HCT116 (cell line): ENCODE results near the gene GDNF. TPM values are rescaled to one million over a fixed set of nuclear protein-coding genes. Genes with fewer than 3 reads are reported as not detected.

Experiments used
- ATAC-seq: fragments of 200-7000 bp; cut with Tn5 transposase; 2 replicates; pipeline ENCODE4 v1.9.1; 2020; ENCODE audit warnings: mild to moderate bottlenecking, moderate library complexity
- BruUV-seq: library from RNA; stranded (reverse); fragments of 400-500 nt; replicated peaks from 2 replicates; lab custom pipeline; 2021; lab: Mats Ljungman, UMichigan
- CTCF ChIA-PET: fragments of 300-600 bp; sonication (Branson Sonifier 250); formaldehyde crosslinking; loops from one replicate; lab custom pipeline; 2021; ENCODE audit warnings: antibody characterized with exemption; lab: Charles Lee
- POLR2A ChIA-PET: fragments of 300-600, 350-600 bp; sonication (Branson Sonifier 250); formaldehyde crosslinking; loops from one replicate; lab custom pipeline; 2021; ENCODE audit warnings: antibody characterized with exemption; lab: Charles Lee
- RAD21 ChIA-PET, 2 experiments: fragments of 300-600 bp; sonication (Branson Sonifier 250); formaldehyde crosslinking; loops; one replicate each; lab custom pipeline; 2023; ENCODE audit warnings: low total read pairs in 2 of 2; ENCODE audit not compliant: uncharacterized antibody in 2 of 2, unreplicated experiment in 2 of 2, low non-redundant PET in 1 of 2; lab: Charles Lee
- DNase-seq: peaks from one replicate; pipeline ENCODE4 v3.0.0-alpha.2; 2010; ENCODE audit warnings: low read depth, low spot score
- H2AFZ ChIP-seq: fragments of 200-600 bp; shearing (Covaris generic), sonication (generic); 2 replicates; pipeline ENCODE4 v1.6.1; 2017; ENCODE audit warnings: low read depth, mixed run types, mixed read lengths, antibody characterized with exemption, low read length; ENCODE audit not compliant: poor library complexity, severe bottlenecking
- H3K27ac ChIP-seq: 2 replicates; pipeline ENCODE4 v1.5.1; 2012; ENCODE audit warnings: low read depth, low read length
- H3K27me3 ChIP-seq: fragments of 200-600 bp; sonication (generic); 2 replicates; pipeline ENCODE4 v1.6.1; 2016; ENCODE audit warnings: mixed run types, low read length, mixed read lengths; ENCODE audit not compliant: insufficient read depth
- H3K36me3 ChIP-seq, 2 experiments: fragments of 200-500 bp in 1 of 2; fragments of 200-600 bp in 1 of 2; sonication (Bioruptor generic) in 1 of 2; sonication (generic) in 1 of 2; 2 replicates each; pipeline versions ENCODE4 v1.5.1 to v1.6.1; 2014 to 2016; ENCODE audit warnings: low read length in 2 of 2, inconsistent platforms in 1 of 2, mixed read lengths in 1 of 2, mixed run types in 1 of 2; ENCODE audit not compliant: insufficient read depth in 2 of 2, control insufficient read depth in 1 of 2
- H3K4me1 ChIP-seq, 2 experiments: fragments of 200-600 bp in 1 of 2; sonication (generic) in 1 of 2; 2 replicates each; pipeline versions ENCODE4 v1.5.1 to v1.6.1; 2012 to 2017; ENCODE audit warnings: low read length in 2 of 2, inconsistent platforms in 1 of 2, mild to moderate bottlenecking in 1 of 2, mixed read lengths in 1 of 2, mixed run types in 1 of 2, moderate library complexity in 1 of 2; ENCODE audit not compliant: insufficient read depth in 2 of 2, control insufficient read depth in 1 of 2
- H3K4me2 ChIP-seq: fragments of 200-600 bp; sonication (generic); 2 replicates; pipeline ENCODE4 v1.6.1; 2017; ENCODE audit warnings: mixed run types, low read length, mixed read lengths
- H3K4me3 ChIP-seq, 2 experiments: fragments of 200-600 bp in 1 of 2; sonication (generic) in 1 of 2; replicated peaks in 1 of 2; 2 replicates each; pipeline ENCODE4 v1.5.1; 2011 to 2016; ENCODE audit warnings: low read length in 2 of 2, control low read depth in 1 of 2, low read depth in 1 of 2, mild to moderate bottlenecking in 1 of 2, mixed read lengths in 1 of 2, mixed run types in 1 of 2
- H3K79me2 ChIP-seq: fragments of 200-600 bp; sonication (generic); 2 replicates; pipeline ENCODE4 v1.6.1; 2017; ENCODE audit warnings: mild to moderate bottlenecking, mixed run types, low read length, moderate library complexity, mixed read lengths; ENCODE audit not compliant: insufficient read depth
- H3K9ac ChIP-seq: fragments of 200-600 bp; sonication (generic); 2 replicates; pipeline ENCODE4 v1.6.1; 2016; ENCODE audit warnings: low read length, mixed read lengths
- H3K9me2 ChIP-seq: fragments of 200-600 bp; sonication (generic), shearing (Covaris generic); 2 replicates; pipeline ENCODE4 v1.6.1; 2017; ENCODE audit warnings: mixed run types, mild to moderate bottlenecking, moderate library complexity; ENCODE audit not compliant: insufficient read depth
- H3K9me3 ChIP-seq, 2 experiments: fragments of 200-500 bp in 1 of 2; fragments of 200-600 bp in 1 of 2; sonication (Bioruptor generic) in 1 of 2; sonication (generic) in 1 of 2; 2 replicates each; pipeline ENCODE4 v1.6.1; 2014 to 2017; ENCODE audit warnings: low read length in 2 of 2, mixed read lengths in 2 of 2, inconsistent platforms in 1 of 2, low read depth in 1 of 2, mild to moderate bottlenecking in 1 of 2, mixed run types in 1 of 2, moderate library complexity in 1 of 2; ENCODE audit not compliant: control insufficient read depth in 1 of 2, insufficient read depth in 1 of 2
- H4K20me1 ChIP-seq: fragments of 200-600 bp; sonication (generic), shearing (Covaris generic); 2 replicates; pipeline ENCODE4 v1.6.1; 2017; ENCODE audit warnings: mixed run types, mild to moderate bottlenecking, moderate library complexity; ENCODE audit not compliant: insufficient read depth
- ATF3 ChIP-seq: IDR thresholded peaks from 2 replicates; pipeline ENCODE4 v1.6.1; 2012
- CBX3 ChIP-seq: IDR thresholded peaks from 2 replicates; pipeline ENCODE4 v1.6.1; 2012; ENCODE audit warnings: low read depth
- CEBPB ChIP-seq: IDR thresholded peaks from 2 replicates; pipeline ENCODE4 v1.6.1; 2012; ENCODE audit warnings: low read depth
- EGR1 ChIP-seq: IDR thresholded peaks from 2 replicates; pipeline ENCODE4 v1.6.1; 2012; ENCODE audit warnings: low read depth
- EZH2 ChIP-seq: fragments of 200-600 bp; sonication (generic); IDR thresholded peaks from 2 replicates; pipeline ENCODE4 v1.6.1; 2017; ENCODE audit warnings: antibody characterized with exemption, mixed run types
- EZH2phosphoT487 ChIP-seq: fragments of 200-600 bp; IDR thresholded peaks from 2 replicates; pipeline ENCODE4 v1.6.1; 2018; ENCODE audit warnings: antibody characterized with exemption, borderline replicate concordance
- FOSL1 ChIP-seq: IDR thresholded peaks from 2 replicates; pipeline ENCODE4 v1.6.1; 2012; ENCODE audit warnings: low read depth
- MAX ChIP-seq: IDR thresholded peaks from 2 replicates; pipeline ENCODE4 v1.6.1; 2012
- POLR2A ChIP-seq: IDR thresholded peaks from 2 replicates; pipeline ENCODE4 v1.7.0; 2011; ENCODE audit warnings: borderline replicate concordance; ENCODE audit not compliant: insufficient read depth, insufficient read length; ENCODE audit errors: extremely low read depth
- POLR2AphosphoS5 ChIP-seq: IDR thresholded peaks from 2 replicates; pipeline ENCODE4 v1.6.1; 2011; ENCODE audit warnings: mild to moderate bottlenecking, low read depth, low read length, moderate library complexity
- REST ChIP-seq: IDR thresholded peaks from 2 replicates; pipeline ENCODE4 v1.6.1; 2012; ENCODE audit warnings: low read depth
- SIN3A ChIP-seq: IDR thresholded peaks from 2 replicates; pipeline ENCODE4 v1.6.1; 2012; ENCODE audit warnings: low read depth
- SP1 ChIP-seq: IDR thresholded peaks from 2 replicates; pipeline ENCODE4 v1.6.1; 2012; ENCODE audit warnings: low read depth
- YY1 ChIP-seq: IDR thresholded peaks from 2 replicates; pipeline ENCODE4 v1.6.1; 2011; ENCODE audit warnings: low read length, low read depth, moderate library complexity, mild to moderate bottlenecking; ENCODE audit not compliant: insufficient replicate concordance; ENCODE audit errors: extremely low read depth
- ZBTB33 ChIP-seq: IDR thresholded peaks from 2 replicates; pipeline ENCODE4 v1.6.1; 2011; ENCODE audit warnings: mild to moderate bottlenecking, low read length, moderate library complexity; ENCODE audit not compliant: insufficient replicate concordance; ENCODE audit errors: extremely low read depth
- ZNF274 ChIP-seq: fragments of 200-500 bp; sonication (Bioruptor generic); IDR thresholded peaks from 2 replicates; pipeline ENCODE4 v1.6.1; 2014; ENCODE audit warnings: mild to moderate bottlenecking, low read depth, low read length, inconsistent platforms
- intact Hi-C: fragments of 100-400 bp; cut with micrococcal nuclease; formaldehyde crosslinking; loops from 2 replicates; pipeline ENCODE4 v1.10.0; 2022
- total RNA-seq: library from RNA; stranded (reverse); gene quantifications from one replicate; pipeline ENCODE4 v1.2.1, GENCODE V29; 2021; ENCODE audit not compliant: unreplicated experiment

The GDNF gene
- total RNA-seq, 1 experiment from 2014 or later, result not detected

GRCh38 chr5:37806016-37806415 is 33.8 kb downstream of the GDNF start (continued):
- TF ChIP-seq REST, result no peak
- TF ChIP-seq FOSL1, result no peak
- no peak for TF ChIP-seq POLR2A
- no peak for TF ChIP-seq ZBTB33
- TF ChIP-seq SIN3A, result no peak
- TF ChIP-seq ZNF274, result no peak
- TF ChIP-seq YY1, result no peak

GRCh38 chr5:37804401-37804800 is 35.4 kb downstream of the GDNF start:
- BruUV-seq, result no TSS peak
- CTCF ChIA-PET, result no interaction called here
- Histone ChIP-seq H3K4me2 (no peak overlapping the region), H3K4me3 (no peak overlapping the region), H3K27ac (no peak overlapping the region), H2AFZ (no peak overlapping the region), H3K9me2 (no peaks in the 10 kb centered on the region), H3K79me2 (no peaks in the 10 kb centered on the region), H4K20me1 (no peaks in the 10 kb centered on the region), H3K27me3 (no peaks in the 10 kb centered on the region), H3K36me3 (no peaks in the 10 kb centered on the region), H3K9ac (no peak overlapping the region), H3K4me1 (no peaks in the 10 kb centered on the region), H3K9me3 (no peaks in the 10 kb centered on the region)
- DNase-seq (no peak), ATAC-seq (no peak)
- intact Hi-C loops, result no loop called here
- RAD21 ChIA-PET, result no interaction called here
- POLR2A ChIA-PET, result no interaction called here
- TF ChIP-seq CBX3 (no peak), SP1 (no peak), REST (no peak), POLR2AphosphoS5 (no peak), YY1 (no peak), SIN3A (no peak), EGR1 (no peak), ZNF274 (no peak), CEBPB (no peak), ATF3 (no peak), EZH2phosphoT487 (no peak), MAX (no peak), FOSL1 (no peak), EZH2 (no peak), POLR2A (no peak)
